ENCODE data around the gene RIGI.

GRCh38 chr9:32570262-32570661 is 44.3 kb upstream of the RIGI start:
- TF ChIP-seq EZH2 (IDR thresholded peaks at IDR 0.05; ENCODE audit: borderline replicate concordance, low read depth, low read length, severe bottlenecking) (no peak), CTCF (IDR thresholded peaks at IDR 0.05; ENCODE audit: borderline replicate concordance, extremely low read depth, low read length, poor library complexity, severe bottlenecking) (no peak)

Measured in DND-41 (cell line).